HG02885 (cell line): ENCODE results near the gene HEATR9.
A peak's percentile ranks its signal among the peaks of the same experiment; 100 is the strongest.

Source experiments
- ATAC-seq: cut with Tn5 transposase; IDR thresholded peaks from one replicate; pipeline ENCODE4 v1.9.1; 2021; ENCODE audit warnings: mild to moderate bottlenecking; ENCODE audit not compliant: unreplicated experiment, poor library complexity

Gene HEATR9

DNA sequence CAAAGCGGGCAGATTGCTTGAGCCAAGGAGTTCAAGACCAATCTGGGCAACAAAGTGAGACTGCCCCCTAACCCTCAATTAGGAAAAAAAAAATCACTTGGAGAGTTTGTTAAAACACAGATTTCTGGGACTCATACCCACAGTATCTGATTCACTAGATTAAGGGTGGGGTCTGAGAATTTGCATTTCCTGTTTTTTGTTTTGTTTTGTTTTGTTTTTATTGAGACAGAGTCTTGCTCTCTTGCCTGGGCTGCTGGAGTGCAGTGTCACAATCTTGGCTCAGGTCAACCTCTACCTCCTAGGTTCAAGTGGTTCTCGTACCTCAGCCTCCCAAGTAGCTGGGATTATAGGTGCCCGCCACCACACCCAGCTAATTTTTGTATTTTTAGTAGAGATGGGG is 1.1 kb downstream of the HEATR9 start:
- no peak for ATAC-seq

DNA sequence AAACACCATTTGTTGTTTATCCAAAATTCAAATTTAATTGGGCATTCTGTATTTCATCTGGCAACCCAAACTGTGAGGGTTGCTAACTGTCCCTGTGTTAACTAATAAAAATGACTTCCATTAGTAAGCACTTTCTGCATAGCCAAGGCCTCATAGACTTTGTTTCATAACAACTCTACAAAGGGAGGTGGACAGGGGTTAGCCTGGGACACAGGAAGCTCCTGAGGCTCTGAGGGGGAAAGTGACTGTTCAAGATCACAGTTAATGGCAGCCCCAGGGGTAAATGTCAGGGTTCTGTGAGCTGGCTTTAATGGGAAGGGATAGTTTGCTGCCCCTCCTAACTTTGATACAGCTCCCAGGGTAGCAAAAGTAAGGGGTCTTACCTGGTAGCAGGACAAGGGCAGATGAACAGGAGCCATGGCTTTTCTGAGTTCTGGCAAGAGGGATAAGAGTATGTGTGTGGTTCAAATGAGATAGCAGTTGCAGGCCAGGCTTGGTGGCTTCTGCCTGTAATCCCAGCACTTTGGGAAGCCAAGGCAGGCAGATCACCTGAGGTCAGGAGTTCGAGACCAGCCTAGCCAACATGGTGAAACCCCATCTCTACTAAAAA is 2.2 kb downstream of the HEATR9 start:
- ATAC-seq, result no peak

- no peak for ATAC-seq
These were observed 3.0 kb downstream of the HEATR9 start for GRCh38 chr17:35865412-35866340.

DNA sequence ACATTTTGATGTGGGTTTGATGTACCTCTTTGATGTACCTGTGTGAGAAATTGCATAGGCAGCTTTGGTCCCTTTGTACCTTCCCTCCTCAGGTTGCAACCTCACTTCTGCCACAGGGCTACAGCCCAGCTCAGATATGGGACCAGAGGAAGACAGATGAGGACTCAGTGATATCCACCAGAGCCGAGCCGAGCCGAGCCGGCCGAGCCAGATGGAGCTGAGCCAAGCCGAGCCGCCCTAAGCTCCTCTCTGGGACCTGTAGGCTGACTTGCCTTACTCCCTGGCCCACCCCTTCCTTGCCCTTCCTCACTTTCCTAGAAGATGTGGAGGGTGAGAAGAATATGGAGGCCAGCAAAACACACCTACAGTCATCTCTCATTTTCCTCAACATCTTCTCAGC is 3.8 kb downstream of the HEATR9 start:
- no peak for ATAC-seq

DNA sequence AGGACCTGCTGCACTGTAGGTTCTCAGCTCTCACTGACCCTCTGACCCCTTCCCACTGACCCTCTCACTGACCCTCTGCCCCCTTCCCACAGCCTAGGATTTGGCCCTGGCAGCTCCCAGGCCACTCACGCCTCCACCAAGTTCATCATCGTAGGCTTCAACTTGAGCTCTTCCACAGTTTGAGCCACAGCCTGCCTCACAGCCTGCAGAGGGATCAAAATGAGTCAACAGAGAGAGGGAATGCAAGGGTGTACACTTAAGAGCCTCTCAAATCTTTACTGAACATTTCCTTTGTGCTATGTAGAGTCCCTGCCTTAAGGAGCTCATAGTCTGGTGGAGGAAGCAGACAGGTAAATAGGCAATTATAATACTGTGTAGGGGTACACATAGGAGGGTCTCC is 12.1 kb downstream of the HEATR9 start:
- ATAC-seq, result no peak

DNA sequence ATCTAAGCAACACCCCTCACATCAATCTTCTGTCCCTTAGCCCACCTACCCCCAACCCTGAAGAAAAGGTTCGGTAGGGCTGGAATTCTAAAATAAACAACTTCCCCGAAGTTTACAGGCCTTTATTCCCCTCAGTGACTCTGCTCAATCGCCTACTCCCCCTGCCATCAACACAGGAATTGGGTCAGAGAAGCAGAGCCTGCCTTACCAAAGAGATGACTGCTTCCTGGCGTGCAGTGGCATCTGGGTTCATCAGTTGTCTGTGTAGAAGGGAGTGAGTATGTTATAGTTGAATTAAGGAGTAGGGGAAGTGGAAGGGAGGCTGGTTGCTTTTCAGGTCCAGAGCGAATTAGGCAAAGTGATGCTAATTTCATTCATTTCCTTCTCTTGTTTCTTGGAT is 12.7 kb downstream of the HEATR9 start:
- ATAC-seq, result no peak

- ATAC-seq, result peak; percentile 40
These were observed 19.0 kb downstream of the HEATR9 start for GRCh38 chr17:35849469-35850348.

GRCh38 chr17:35847633-35848373 is 20.9 kb downstream of the HEATR9 start:
- ATAC-seq, result no peak

DNA sequence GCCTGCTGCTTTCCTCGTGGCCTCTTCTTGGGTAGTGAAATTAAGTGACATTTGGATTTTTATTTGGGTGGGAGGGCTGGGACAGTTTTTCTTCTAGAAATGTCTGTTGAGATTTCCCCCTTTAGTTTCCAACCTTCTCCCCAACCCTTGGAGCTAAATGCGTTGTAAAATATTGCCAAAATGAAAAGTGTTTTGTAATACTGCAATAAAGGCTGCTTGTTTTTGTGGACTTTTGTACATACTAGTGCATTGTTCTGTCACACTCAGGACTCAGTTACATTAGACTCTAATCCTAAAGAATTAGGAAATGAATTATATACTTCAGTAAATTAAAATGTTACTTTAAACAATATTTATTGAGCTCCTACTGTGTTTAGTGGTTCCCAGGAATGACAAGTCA is 21.7 kb downstream of the HEATR9 start:
- no peak for ATAC-seq

- no peak for ATAC-seq
These were observed 22.5 kb downstream of the HEATR9 start for GRCh38 chr17:35846055-35846809.

DNA sequence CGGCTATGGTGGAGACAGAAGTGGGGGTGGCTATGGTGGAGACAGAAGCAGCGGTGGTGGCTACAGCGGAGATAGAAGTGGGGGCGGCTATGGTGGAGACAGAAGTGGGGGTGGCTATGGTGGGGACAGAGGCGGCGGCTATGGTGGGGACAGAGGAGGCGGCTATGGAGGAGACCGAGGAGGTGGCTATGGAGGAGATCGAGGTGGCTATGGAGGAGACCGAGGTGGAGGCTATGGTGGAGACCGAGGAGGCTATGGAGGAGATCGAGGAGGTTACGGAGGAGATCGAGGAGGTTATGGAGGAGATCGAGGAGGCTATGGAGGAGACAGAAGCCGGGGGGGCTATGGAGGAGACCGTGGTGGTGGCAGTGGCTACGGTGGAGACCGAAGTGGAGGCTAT is 24.1 kb downstream of the HEATR9 start:
- ATAC-seq, result no peak

GRCh38 chr17:35843698-35844097 is 25.0 kb downstream of the HEATR9 start:
- ATAC-seq, result no peak

DNA sequence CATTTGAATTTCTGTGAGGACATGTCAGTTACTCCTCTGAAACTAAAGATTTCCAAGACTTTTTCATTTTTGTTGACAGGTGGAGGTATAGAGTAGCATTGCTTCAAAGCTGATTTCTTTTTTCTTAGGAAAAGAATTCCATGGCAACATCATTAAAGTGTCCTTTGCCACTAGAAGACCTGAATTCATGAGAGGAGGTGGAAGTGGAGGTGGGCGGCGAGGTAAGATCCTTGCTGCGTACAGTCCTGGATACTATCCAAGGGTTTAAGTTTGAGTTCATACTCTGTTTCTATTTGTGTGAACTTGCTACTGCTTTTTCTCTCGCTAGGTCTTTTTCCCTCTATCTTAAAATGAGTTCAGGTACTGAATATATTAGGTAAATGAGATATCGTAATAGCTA is 26.5 kb downstream of the HEATR9 start:
- ATAC-seq, result no peak

DNA sequence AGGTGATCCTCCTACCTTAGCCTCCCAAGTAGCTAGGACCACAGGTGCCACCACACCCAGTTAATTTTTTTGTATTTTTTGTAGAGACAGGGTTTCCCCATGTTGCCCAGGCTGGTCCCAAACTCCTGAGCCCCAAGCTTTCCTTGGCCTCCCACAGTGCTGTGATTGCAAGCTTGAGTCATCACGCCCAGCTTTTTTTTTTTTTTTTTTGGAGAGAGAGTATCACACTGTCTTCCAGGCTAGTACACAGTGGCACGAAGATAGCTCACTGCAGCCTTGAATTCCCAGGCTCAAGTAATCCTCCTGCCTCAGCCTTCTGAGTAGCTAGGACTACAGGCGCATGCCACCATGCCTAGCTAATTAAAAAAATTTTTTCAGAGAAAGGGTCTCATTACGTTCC is 27.2 kb downstream of the HEATR9 start:
- no peak for ATAC-seq

- no peak for ATAC-seq
These were observed 27.6 kb downstream of the HEATR9 start for GRCh38 chr17:35841101-35841500.

GRCh38 chr17:35825206-35825605 is 43.5 kb downstream of the HEATR9 start:
- ATAC-seq, result no peak

DNA sequence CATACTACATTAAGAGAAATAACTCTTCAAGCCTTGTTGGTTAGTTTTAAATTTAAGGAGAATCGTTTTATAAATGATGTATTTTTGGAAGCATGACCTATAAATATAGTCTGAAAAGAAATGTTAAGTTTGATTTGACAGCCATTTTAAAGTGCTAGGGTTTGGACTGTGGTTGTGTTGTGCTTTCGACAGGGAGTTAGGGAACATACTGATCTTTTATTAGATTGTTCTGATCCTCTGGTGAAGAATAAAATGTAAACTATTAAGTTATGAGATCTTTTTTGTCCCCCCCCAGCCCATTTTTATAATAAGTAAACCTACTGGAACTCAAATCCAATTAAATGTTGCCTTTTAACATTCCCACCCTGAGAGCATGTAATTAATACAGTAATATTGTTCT is 47.4 kb downstream of the HEATR9 start:
- ATAC-seq, result no peak

DNA sequence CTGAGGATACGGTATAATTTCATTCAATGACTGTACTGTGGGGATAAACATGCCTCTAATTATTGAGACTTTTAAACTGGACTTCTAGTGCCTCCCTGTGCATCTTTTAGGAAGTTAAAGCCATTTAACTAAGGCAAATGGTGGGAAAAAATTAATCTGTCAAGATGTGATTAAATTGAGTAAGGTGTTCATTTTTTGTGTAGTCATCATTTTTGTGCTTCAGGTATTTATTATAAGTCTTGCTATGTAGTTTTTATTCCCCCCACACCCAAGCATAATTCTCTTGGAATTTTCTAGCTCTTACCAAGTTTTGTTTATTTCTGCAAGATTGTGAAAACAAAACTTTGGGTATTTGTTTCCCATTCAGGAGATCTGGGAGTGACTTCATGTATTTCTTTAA is 49.2 kb downstream of the HEATR9 start:
- ATAC-seq, result no peak

DNA sequence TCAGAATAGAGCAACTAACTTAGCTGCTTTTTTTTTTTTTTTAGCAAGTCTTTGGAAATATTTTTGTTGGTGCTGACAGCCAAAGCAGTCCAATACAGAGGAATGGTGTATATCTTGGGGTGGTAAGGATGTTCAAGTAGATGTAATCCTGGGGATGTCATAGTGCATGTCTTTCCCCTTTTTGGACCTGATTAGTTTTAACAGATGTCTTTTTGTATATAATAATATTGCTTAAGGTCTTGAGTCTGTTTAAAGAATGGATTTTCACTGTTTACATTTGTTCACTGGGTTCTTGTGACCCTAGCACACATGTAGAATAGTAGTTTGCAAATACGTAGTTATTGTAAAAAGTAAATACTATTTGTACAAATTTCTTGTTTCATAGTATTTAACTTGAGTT is 51.5 kb downstream of the HEATR9 start:
- ATAC-seq, result no peak

DNA sequence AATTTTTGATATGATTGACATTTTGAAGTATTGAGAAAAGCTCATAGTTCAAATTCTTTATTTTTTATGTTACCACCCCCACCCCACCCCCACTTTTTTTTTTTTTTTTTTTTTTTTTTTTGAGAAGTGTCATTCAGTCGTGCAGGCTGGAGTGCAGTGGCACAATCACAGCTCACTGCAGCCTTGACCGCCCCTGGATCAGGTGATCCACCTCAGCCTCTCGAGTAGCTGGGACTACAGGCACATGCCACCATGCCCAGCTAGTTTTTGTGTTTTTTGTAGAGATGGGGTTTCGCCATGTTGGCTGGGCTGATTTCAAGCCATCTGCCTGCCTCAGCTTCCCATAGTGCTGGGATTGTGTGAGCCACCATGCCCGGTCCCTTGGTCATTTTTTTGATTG is 52.0 kb downstream of the HEATR9 start:
- ATAC-seq, result no peak
